ENCODE results near the gene FAHD2B.

GRCh38 chr2:97067279-97068004 lies 27.2 kb downstream of the FAHD2B start:
- TF ChIP-seq CTCF (IDR thresholded peaks at IDR 0.05) (no peak), POLR2A (IDR thresholded peaks at IDR 0.05) (no peak)
